GM12873 (cell line): ENCODE measurements around the gene SH2D4B.

Source experiments
- CTCF ChIP-seq: IDR thresholded peaks from 2 replicates; pipeline ENCODE4 v1.5.1; 2012; ENCODE audit warnings: low read depth, mild to moderate bottlenecking, moderate library complexity, low read length, control low read depth; ENCODE audit not compliant: insufficient read depth; ENCODE audit errors: missing control alignments

Gene SH2D4B

GRCh38 chr10:80537736-80538480, at the start of gene SH2D4B:
TSS of gene SH2D4B (plus strand) at chr10:80537902. CDS start at chr10:80538332, 430 bp downstream.
- TF ChIP-seq CTCF: no peak

GRCh38 chr10:80488539-80489066, 49.1 kb upstream of the SH2D4B start:
- no peak for TF ChIP-seq CTCF

GRCh38 chr10:80489371-80490112, 48.2 kb upstream of the SH2D4B start:
- no peak for TF ChIP-seq CTCF

GRCh38 chr10:80491251-80492102, 46.2 kb upstream of the SH2D4B start:
- TF ChIP-seq CTCF: no peak

- no peak for TF ChIP-seq CTCF
Measured at GRCh38 chr10:80492848-80493521, 44.7 kb upstream of the SH2D4B start.

GRCh38 chr10:80493522-80494051, 44.1 kb upstream of the SH2D4B start:
- no peak for TF ChIP-seq CTCF
